Right ventricle myocardium superior (tissue), 1 donor: Measurements from ENCODE around the gene GAREM1. TPM values are rescaled to one million over a fixed set of nuclear protein-coding genes. Genes with fewer than 3 reads are reported as not detected.
"Not testable (repeated sequence)": the region's sequence is repeated elsewhere in the genome, so short reads cannot be mapped to it uniquely, and the experiment has no call there.

Source experiments
- ATAC-seq: fragments of 200-7000 bp; cut with Tn5 transposase; one replicate; pipeline ENCODE4 v1.9.1; 2020; ENCODE audit warnings: mild to moderate bottlenecking; ENCODE audit not compliant: poor library complexity
- DNase-seq: peaks from one replicate; pipeline ENCODE4 v3.0.0-alpha.2; 2020
- intact Hi-C: fragments of 100-400 bp; cut with DNase I; formaldehyde crosslinking; loops from one replicate; pipeline ENCODE4 v1.11.2; 2022
- long read RNA-seq: library from polyadenylated mRNA; unstranded; transcript quantifications from one replicate; pipeline ENCODE4 v2.0.0, GENCODE V29; 2021
- total RNA-seq: library from RNA; stranded (reverse); fragmentation: NEBNext Ultra II Directional; extraction: Animal tissue kit (Norgen Biotek cat#: 25700); gene quantifications from one replicate; pipeline ENCODE4 v1.2.1, GENCODE V29; 2021
- donor health status: DM: no; HTN: yes; CAD: no; lungs with severe emphysema.

GAREM1 gene
- total RNA-seq: 23.5 TPM
- long read RNA-seq, full-length matches to known transcripts: 11 of 20 reads
- long read RNA-seq, partial matches to known transcripts: 3 of 20 reads
- long read RNA-seq, other reads (novel, unspliced or antisense): 6 of 20 reads

DNA sequence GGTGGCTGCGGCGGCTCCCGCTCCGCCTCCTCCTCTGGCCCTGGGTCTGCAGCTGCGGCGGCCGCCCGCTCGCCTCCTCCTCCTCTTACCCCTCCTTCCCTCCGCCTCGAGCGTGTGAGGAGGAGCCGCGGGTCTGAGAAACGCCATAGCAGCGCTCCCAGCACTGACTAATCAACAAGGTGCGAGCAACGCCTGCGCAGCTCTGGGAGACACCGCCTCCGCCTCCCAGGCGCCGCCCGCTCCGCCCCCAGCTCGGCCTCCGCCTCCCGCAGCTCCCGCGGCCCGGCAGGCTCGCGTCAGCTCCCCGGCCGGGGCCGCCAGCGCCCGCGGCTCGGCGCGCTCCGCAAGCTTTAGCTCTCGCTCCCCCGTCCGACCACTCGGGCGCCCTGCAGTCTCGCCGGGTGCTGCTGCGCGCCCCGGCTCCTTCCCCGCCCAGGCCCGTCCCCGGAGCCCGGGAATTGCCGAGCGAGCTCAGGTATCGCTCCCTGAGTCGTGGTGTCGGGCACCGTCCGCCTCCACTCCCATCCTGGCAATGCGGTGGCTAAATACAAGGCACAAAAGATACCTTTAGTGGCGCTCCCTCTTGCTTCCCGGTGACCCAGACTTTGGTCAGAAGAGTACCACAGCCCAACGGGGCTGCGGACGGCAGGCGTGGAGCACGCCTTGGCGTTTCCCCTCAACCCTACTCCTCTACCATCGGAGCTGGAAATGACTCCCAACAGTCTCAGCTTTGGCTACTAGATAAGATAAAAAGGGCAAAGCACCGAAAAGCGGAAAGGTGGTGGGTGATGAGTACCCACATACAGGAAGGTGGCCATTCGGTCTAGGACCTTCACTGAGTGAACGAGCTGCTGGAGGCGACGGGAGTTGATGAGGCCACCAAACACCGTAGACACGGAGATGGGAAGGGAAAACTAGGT, at the start of gene GAREM1:
Gene GAREM1 (minus strand): TSS at position 169 of the 920 bp plus-strand sequence. CDS start 454 bp downstream, outside the sequence.
- peak; percentile 97 for DNase-seq
- intact Hi-C loops: loop anchor here (5.0 to 10.0 kb wide), 3 partner anchors 126 to 316 kb away; no protein-coding TSS in a partner anchor
- ATAC-seq: peak; percentile 96

DNA sequence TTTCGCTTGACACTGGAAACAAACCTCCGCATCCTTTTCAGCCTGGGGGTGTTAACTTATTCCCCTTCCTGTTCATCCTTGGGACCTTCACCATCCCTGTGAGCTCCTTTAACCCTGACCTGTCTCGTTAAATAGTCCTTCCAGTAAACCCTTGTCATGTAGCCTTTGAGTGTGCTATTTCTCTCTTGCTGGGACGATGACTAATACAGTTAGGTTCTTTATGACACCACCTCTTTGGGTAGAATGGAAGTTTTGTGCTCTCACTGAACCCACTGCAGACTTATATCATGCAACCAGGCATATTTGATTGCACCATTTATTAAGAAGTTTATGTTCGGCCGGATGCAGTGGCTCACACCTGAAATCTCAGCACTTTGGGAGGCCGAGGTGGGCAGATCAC, 40.5 kb upstream of the GAREM1 start:
- DNase-seq (no peak), ATAC-seq (no peak)
- intact Hi-C loops: no loop called here

DNA sequence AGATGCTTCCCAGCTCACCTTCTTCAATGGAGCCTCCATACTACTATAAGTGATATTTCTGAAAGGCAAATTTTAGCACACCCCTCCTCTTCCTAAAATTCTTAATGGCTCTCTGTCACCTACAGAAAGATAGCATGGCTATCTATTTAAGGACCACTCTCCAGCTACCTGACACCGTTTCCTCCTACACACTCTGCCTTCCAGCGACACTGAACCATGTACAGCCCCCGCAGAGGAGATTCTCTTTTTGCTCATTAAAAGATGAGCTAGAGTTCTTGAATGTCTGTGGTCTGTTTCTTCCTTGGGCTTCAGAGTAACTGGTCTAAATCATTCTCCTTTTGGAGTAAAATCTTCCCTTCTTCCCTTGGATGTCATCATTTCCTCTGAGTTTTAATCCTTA, 38.4 kb upstream of the GAREM1 start:
- intact Hi-C loops: no loop called here
- DNase-seq: no peak
- no peak for ATAC-seq

DNA sequence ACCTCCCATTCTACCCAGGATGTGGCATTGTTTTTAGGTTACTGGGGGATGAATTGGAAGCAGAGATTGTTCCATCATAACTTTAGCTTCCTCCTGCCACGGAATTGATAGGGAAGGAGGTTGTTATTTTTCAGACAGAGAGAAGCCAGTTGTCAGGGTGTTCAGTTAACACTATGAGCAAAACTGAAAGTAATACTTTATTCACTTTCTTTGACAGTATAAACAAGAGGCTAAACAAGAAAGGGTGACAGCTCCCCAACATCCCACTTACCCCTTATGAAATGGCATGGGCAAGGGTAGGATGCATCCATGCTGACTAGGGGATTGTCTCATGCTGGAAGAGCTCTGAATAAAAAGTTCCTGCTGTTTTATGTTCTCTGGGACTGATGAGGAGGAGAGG, 36.4 kb upstream of the GAREM1 start:
- DNase-seq: no peak
- no peak for ATAC-seq
- intact Hi-C loops: no loop called here

DNA sequence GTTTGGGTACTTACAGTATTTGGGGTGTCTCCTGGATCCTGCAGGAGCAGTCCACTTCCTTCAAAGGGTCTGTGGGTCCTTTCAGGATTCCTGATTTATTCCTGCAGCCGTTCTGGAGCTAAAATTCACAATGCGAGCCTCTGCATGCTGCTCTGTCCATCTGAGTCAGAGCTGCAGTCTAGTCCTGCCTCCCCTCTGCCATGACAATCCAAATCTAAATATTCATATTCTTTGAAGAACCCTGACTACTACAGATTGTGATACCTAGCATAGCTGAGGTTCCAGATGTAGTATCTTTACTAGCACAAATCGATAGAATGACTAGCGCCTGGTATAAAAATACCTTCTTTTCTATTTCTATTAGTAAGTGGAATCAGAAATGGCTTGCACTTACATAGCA, 31.3 kb upstream of the GAREM1 start:
- DNase-seq (no peak), ATAC-seq (no peak)
- intact Hi-C loops: no loop called here

DNA sequence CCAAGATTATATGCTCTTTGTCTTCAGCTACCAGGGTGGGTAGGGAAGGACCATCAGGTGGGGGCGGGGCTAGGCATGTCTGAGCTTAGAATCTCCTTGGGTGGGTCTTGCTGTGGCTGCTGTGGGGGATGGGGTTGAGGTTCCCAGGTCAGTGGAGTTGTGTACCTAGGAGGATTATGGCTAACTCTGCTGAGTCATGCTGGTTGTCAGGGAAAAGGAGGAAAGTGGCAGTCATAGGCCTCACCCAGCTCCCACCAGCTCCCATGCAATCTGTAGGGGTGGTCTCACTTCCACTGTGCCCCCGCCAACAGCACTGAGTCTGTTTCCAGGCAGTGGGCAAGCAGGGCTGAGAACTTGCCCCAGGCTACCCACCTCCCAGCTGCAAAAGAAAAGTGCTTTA, 30.6 kb upstream of the GAREM1 start:
- intact Hi-C loops: not testable (repeated sequence)

DNA sequence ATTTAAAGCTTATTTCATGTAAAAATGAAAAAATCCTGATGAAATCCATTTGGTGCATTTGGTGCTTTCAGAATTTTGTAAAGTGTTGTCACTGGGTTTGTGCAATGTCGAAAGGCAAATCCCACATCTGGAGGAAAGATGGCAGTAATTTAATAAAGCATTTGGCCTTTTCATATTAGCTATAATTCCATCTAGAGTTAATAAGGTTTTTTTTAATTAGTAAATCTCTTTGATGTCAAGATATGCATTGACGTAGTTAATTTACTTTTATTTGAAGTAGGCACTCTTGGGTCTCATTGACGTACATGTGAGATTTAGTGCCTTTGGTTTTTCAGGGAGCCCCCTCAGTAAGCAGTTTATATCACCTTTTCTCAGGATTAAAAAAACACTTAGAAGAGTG, 12.3 kb upstream of the GAREM1 start:
- intact Hi-C loops: no loop called here
- DNase-seq (no peak), ATAC-seq (no peak)

More for the DNA sequence above, 30.6 kb upstream of the GAREM1 start:
- not testable (repeated sequence) for DNase-seq, ATAC-seq

DNA sequence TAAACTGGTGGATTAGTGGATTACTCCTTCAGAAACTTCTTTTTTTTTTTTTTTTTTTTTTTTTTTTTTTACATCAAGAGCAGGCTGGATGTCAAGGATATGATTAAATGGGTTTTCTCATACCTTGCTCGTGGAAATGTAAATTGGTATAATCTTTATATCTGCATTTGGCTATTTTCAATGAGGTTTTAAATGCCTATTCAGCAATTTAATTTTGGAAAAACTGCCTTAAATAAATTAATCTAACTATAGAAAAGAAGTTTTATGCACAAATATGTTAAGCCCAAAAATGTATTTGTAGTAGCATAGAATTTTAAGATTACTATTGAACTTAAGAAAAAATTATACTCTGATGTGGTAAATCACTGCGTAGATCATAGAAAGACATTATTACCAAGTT, 11.4 kb upstream of the GAREM1 start:
- DNase-seq: no peak
- no peak for ATAC-seq
- intact Hi-C loops: no loop called here

DNA sequence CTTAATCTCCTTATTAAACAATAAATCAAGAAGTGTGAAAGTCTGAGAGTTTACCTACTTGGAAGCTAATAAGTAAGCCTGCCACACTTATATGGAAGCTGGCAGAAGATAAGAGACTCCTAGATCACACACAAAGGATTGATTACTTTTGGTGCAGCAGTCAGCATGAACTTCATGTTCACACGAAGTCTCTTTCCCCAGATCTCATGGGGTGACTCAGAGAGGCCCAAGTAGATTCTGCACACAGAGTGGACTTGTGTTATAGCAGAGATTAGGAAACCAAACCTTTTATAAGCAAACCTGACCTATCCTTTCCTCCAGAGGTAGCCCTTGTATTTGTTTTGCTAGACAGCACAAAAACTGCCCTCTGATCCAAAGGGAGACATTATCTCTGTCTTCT, 9.9 kb upstream of the GAREM1 start:
- ATAC-seq (no peak), DNase-seq (no peak)
- intact Hi-C loops: no loop called here

DNA sequence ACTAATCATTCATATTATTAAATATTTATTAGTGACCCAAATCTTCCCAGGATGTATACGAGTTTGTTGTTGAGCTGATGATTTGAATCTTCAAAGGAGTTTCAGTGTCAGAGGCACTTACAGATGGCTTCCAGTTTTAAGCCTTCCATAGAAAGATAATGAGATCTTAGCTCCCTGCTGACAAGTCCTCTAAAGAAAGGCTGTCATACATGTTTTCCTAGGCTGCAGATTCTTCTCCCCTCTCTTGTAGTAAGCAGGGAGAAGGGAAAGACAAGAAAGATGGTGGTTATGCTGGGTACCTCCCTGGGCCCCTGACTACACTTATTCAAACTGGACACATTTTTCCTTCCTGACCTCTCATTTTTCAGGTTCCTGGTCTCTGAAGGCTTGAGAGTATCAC, 8.1 kb upstream of the GAREM1 start:
- no peak for ATAC-seq
- intact Hi-C loops: loop anchor here (10.0 kb wide), 2 partner anchors 134 to 324 kb away; no protein-coding TSS in a partner anchor
- DNase-seq: no peak

DNA sequence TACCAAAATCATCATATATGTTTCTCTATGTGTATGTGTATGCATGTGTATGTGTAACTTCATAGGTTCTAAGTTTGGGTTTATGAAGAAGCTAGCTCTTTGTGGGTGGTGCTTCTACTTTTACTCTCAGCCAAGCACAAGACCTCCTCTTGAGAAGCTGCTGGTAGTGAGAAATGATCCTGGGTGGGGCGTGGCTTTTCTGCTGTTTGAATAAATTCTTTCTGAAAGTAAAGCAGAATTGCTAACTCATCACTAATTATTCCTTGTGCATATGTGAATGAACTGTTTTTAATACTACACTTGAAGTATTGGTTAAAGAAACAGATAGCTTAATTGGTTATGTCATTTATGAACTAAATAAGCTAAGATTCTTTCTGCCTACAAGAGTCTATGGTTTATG, 7.6 kb upstream of the GAREM1 start:
- intact Hi-C loops: loop anchor here (10.0 kb wide), 2 partner anchors 134 to 324 kb away; no protein-coding TSS in a partner anchor
- DNase-seq (no peak), ATAC-seq (no peak)

DNA sequence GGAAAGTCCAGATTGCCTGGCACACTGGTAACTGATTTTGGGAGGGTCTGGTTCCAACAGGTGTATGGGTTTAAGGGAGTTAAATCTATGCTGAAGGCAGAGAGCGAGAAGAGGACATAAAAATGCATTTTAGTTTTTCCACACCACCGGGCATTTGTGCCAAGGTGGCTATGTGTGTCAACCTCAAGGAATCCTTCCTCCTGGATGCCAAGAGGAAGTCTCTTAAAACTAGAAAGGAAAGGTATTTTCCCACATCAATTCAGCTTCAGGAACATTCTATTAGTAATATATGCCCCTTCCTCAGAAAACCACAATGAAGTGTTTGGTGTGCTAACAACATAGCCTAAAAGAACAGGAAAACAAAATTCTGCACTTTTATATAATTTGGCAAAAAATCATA, 5.4 kb upstream of the GAREM1 start:
- DNase-seq: no peak
- intact Hi-C loops: loop anchor here (10.0 kb wide), 2 partner anchors 131 to 321 kb away; no protein-coding TSS in a partner anchor
- ATAC-seq: no peak

DNA sequence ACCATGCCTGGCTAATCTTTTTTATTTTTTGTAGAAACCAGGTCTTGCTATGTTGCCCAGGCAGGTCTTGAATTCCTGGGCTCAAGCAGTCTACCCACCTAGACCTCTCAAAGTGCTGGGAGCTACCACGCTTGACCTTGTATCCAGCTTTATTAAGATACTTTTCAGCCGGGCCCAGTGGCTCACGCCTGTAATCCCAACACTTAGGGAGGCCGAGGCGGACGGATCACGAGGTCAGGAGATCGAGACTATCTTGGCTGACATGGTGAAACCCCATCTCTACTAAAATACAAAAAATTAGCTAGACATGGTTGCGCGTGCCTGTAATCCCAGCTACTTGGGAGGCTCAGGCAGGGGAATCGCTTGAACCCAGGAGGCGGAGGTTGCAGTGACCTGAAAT, 4.4 kb upstream of the GAREM1 start:
- ATAC-seq, DNase-seq: not testable (repeated sequence)
- intact Hi-C loops: loop anchor here (10.0 kb wide), 2 partner anchors 130 to 320 kb away; no protein-coding TSS in a partner anchor

DNA sequence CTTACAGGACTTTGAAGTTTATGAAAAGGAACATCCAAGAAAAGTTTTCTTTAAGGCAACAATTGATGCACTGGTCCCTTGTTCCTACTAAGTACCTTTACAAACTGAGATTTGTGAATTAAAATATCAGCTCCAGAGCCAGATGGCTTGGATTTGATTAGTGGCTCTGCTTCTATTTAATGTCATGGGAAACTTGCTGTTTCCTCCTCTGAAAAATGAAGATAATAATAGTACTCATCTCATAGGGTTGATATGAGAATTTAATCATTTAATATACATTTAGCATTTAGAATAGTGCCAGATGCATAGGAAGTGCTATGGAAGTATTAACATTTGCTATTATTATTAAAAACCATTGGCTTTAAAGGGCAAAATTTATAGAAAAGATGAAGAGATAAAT, 2.6 kb upstream of the GAREM1 start:
- ATAC-seq (no peak), DNase-seq (no peak)
- intact Hi-C loops: loop anchor here (5.0 to 10.0 kb wide), 3 partner anchors 129 to 319 kb away; no protein-coding TSS in a partner anchor

DNA sequence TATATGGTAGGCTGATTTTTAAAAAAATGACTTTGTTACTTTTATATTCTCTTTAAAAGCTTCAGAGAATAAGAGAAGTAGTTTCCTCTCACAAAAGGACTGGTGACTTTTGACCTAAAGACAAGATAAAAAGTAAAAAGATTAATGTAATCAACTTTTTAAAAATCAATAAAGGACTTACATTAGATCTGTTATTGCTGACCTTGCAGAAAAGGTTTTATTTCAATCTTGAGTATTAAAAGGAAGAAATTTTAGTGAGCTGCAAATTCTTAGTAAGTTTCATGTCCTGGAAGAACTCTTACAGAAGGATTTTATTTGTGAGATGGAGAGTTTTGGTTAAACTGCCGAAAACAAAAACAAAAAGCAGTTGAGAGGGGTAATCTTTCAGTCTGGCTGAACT, 2.2 kb upstream of the GAREM1 start:
- intact Hi-C loops: loop anchor here (5.0 to 10.0 kb wide), 3 partner anchors 128 to 318 kb away; no protein-coding TSS in a partner anchor
- ATAC-seq: no peak
- no peak for DNase-seq

DNA sequence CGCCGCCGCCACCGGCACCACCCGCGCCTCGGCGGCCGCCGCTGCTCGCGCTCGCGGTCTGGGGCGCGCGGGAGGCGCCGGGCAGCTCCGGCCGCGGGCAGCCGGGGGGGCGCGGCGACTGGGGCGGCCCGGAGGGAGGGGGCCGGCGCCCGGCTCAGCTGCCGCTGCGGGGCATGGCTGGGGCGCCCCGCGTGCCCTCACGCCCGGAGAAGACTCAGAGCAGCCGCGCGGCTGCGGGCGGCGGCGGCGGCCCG, 295 bp downstream of the GAREM1 start:
- DNase-seq (no peak), ATAC-seq (no peak)
- intact Hi-C loops: loop anchor here (5.0 to 10.0 kb wide), 3 partner anchors 126 to 316 kb away; no protein-coding TSS in a partner anchor

DNA sequence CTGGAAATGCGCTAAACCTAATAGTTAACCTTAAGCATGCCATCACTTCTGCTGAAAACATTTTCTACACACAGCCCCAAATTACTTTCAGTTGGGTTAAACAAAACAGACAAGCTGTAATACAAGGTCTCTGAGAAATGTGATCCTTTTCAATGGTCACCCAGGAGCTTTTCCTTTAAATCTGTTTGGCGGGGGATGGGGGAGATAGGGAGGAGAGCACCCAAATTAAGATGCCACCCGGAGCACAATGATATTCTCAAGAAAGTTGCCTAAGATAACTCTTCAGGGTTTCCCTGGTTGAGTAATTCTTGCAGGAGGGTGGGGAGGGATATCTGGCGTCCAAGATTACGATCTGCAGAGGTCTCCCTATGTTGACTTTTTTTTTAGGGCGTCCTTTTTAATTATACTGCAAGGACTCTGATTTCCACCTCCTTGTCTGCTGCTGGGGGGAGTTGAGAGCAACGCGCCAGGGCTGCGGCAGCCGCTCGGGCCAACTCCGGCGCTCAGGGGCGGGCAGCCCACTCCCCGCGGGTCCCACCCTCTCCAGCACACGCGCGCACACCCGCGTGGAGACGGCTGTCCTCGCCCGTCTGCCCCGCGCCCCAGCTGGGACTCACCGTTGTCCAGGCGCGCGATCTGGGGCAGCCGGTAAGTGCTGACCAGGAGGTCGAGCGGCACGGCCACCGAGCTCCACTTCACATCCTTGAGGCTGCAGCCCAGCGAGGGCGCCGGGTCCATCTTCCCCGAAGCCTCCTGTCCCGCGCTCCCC, 807 bp downstream of the GAREM1 start:
- peak; percentile 65 for DNase-seq
- ATAC-seq: peak; percentile 19
- intact Hi-C loops: loop anchor here (5.0 to 10.0 kb wide), 4 partner anchors 125 to 315 kb away; no protein-coding TSS in a partner anchor

DNA sequence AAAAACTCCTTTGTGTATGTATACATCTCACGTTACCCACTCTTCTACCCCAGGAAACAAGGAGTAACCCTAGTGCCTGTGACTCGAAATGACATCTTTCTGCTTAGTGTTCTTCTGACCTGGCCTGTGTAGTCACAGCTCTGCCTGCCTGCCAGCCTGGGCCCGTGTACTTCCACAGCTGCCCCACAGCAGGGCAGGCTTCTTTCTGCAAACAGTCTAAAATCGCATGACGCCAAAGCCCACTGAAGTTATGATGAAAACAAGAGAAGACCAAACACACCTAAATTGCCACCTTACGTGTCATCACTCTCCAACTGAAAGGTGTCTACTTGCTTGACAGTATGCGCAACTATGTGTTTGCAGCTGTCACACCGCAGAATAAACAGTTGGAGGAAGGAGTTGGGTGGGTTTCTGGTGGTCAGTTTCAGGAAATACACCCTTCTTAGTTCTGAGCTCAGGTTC, 1.5 kb downstream of the GAREM1 start:
- peak; percentile 61 for DNase-seq
- ATAC-seq: peak; percentile 47
- intact Hi-C loops: loop anchor here (5.0 kb wide), 1 partner anchor 182 kb away; no protein-coding TSS in a partner anchor
